ENCODE results near the gene TRMT2A.

TRMT2A gene

DNA sequence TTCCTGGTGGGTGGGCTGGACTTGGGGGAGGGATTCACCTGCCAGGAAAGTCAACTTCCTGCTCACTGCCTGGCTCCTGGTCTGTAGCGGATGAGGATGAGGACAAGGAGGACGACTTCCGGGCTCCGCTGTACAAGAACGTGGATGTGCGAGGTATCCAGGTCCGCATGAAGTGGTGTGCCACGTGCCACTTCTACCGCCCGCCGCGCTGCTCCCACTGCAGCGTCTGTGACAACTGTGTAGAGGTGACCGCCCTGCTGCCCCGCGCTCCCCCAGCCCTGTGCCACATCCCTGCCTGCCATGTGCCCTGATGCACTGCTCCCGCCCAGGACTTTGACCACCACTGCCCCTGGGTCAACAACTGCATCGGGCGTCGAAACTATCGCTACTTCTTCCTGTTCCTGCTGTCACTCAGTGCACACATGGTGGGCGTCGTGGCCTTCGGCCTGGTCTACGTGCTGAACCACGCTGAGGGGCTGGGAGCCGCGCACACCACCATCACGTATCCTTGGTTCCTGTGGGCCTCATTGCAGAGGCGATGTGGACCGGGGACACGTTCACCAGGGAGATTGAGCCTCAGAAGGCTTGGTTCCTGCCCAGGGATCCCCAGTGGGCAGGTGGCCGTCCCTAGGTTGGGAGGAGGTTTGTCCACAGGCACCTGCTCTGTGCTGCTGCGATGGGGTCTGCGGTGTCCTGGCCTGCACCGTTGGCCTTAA is 22.5 kb upstream of the TRMT2A start:
- no peak for TF ChIP-seq TAF1 (IDR thresholded peaks at IDR 0.05; ENCODE audit: borderline replicate concordance, insufficient read depth, low read length)
- TF ChIP-seq POLR2AphosphoS5 (IDR thresholded peaks at IDR 0.05; ENCODE audit: low read depth, low read length) = no peak
- no peak for TF ChIP-seq REST (IDR thresholded peaks at IDR 0.05; ENCODE audit: insufficient read depth in 1 of 2, low read depth in 2 of 2, low read length in 2 of 2)
- TF ChIP-seq FOXP2 (optimal IDR thresholded peaks at IDR 0.05; ENCODE audit: borderline replicate concordance, extremely low read depth, extremely low read length, insufficient read depth) = no peak
- no peak for TF ChIP-seq SIN3A (IDR thresholded peaks at IDR 0.05; ENCODE audit: borderline replicate concordance, insufficient read depth, low read length)

GRCh38 chr22:20138868-20139267 is 21.8 kb upstream of the TRMT2A start:
- TF ChIP-seq TAF1 (IDR thresholded peaks at IDR 0.05; ENCODE audit: borderline replicate concordance, insufficient read depth, low read length) = no peak
- TF ChIP-seq FOXP2 (optimal IDR thresholded peaks at IDR 0.05; ENCODE audit: borderline replicate concordance, extremely low read depth, extremely low read length, insufficient read depth) = no peak
- TF ChIP-seq SIN3A (IDR thresholded peaks at IDR 0.05; ENCODE audit: borderline replicate concordance, insufficient read depth, low read length) = no peak
- TF ChIP-seq REST (IDR thresholded peaks at IDR 0.05; ENCODE audit: insufficient read depth in 1 of 2, low read depth in 2 of 2, low read length in 2 of 2) = no peak
- no peak for TF ChIP-seq POLR2AphosphoS5 (IDR thresholded peaks at IDR 0.05; ENCODE audit: low read depth, low read length)

DNA sequence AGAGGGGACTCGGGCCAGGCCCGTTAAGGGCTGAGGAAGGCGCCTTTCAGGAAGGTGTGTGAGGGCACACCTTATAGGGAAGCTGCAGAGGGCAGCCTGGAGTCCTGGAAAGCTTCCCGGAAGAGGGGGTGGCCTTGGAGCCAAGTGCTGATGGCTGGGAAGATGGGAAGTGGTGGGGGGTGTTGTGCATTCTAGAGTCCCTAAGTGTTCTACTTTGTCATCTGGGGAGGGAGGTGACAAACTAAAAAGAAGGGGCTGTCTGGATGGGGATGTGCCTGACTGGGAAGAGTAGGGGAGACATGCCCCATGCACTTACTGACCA is 21.4 kb upstream of the TRMT2A start:
- TF ChIP-seq REST (IDR thresholded peaks at IDR 0.05; ENCODE audit: insufficient read depth in 1 of 2, low read depth in 2 of 2, low read length in 2 of 2) (no peak), FOXP2 (optimal IDR thresholded peaks at IDR 0.05; ENCODE audit: borderline replicate concordance, extremely low read depth, extremely low read length, insufficient read depth) (no peak), POLR2AphosphoS5 (IDR thresholded peaks at IDR 0.05; ENCODE audit: low read depth, low read length) (no peak), SIN3A (IDR thresholded peaks at IDR 0.05; ENCODE audit: borderline replicate concordance, insufficient read depth, low read length) (no peak), TAF1 (IDR thresholded peaks at IDR 0.05; ENCODE audit: borderline replicate concordance, insufficient read depth, low read length) (no peak)

- no peak for TF ChIP-seq POLR2AphosphoS5 (IDR thresholded peaks at IDR 0.05; ENCODE audit: low read depth, low read length)
- no peak for TF ChIP-seq TAF1 (IDR thresholded peaks at IDR 0.05; ENCODE audit: borderline replicate concordance, insufficient read depth, low read length)
- no peak for TF ChIP-seq SIN3A (IDR thresholded peaks at IDR 0.05; ENCODE audit: borderline replicate concordance, insufficient read depth, low read length)
- no peak for TF ChIP-seq REST (IDR thresholded peaks at IDR 0.05; ENCODE audit: insufficient read depth in 1 of 2, low read depth in 2 of 2, low read length in 2 of 2)
- TF ChIP-seq FOXP2 (optimal IDR thresholded peaks at IDR 0.05; ENCODE audit: borderline replicate concordance, extremely low read depth, extremely low read length, insufficient read depth) = no peak
Observed at GRCh38 chr22:20137671-20138416, 20.8 kb upstream of the TRMT2A start.
